Aorta (tissue), 5 donors: Measurements from ENCODE around the gene C1orf35. TPM values are rescaled to one million over a fixed set of nuclear protein-coding genes. Genes with fewer than 3 reads are reported as not detected.

ENCODE experiments used
- ATAC-seq: fragments of 200-7000 bp; cut with Tn5 transposase; one replicate; pipeline ENCODE4 v1.9.1; 2022; ENCODE audit warnings: moderate library complexity; ENCODE audit not compliant: low FRiP score
- DNase-seq, 2 donors: peaks; one replicate each; pipeline ENCODE4 v3.0.0-alpha.2; 2020
- H3K27ac ChIP-seq, 2 donors: one replicate each; pipeline ENCODE4 v1.5.1; 2013; ENCODE audit warnings: low read length in 2 of 2, mild to moderate bottlenecking in 2 of 2, moderate library complexity in 2 of 2, control low read depth in 1 of 2, inconsistent platforms in 1 of 2, low read depth in 1 of 2
- H3K27me3 ChIP-seq, 2 donors: one replicate each; pipeline ENCODE4 v1.6.1; 2013; ENCODE audit warnings: control low read depth in 1 of 2, low read length in 1 of 2, mild to moderate bottlenecking in 1 of 2, moderate library complexity in 1 of 2; ENCODE audit not compliant: insufficient read depth in 2 of 2, control insufficient read depth in 1 of 2
- H3K36me3 ChIP-seq, 2 donors: one replicate each; pipeline ENCODE4 v1.6.1; 2013; ENCODE audit warnings: control low read depth in 1 of 2, low read length in 1 of 2, mild to moderate bottlenecking in 1 of 2; ENCODE audit not compliant: insufficient read depth in 2 of 2, control insufficient read depth in 1 of 2
- H3K4me1 ChIP-seq, 2 donors: one replicate each; pipeline ENCODE4 v1.6.1; 2013; ENCODE audit warnings: low read length in 2 of 2, control low read depth in 1 of 2, mild to moderate bottlenecking in 1 of 2, moderate library complexity in 1 of 2; ENCODE audit not compliant: insufficient read depth in 2 of 2, control insufficient read depth in 1 of 2
- H3K4me3 ChIP-seq, 2 donors: one replicate each; pipeline ENCODE4 v1.5.1; 2013; ENCODE audit warnings: low read length in 2 of 2, control low read depth in 1 of 2, mild to moderate bottlenecking in 1 of 2
- H3K9me3 ChIP-seq: one replicate; pipeline ENCODE4 v1.6.1; 2013; ENCODE audit warnings: mild to moderate bottlenecking, low read length; ENCODE audit not compliant: control insufficient read depth
- WGBS, 2 donors: extraction: QIAGEN DNeasy Blood & Tissue Kit; methylation state at CpG; one replicate each; pipeline ENCODE4 v1.1.7; 2013; 5-methylcytosine and 5-hydroxymethylcytosine counted together
- intact Hi-C, 2 donors: fragments of 100-400 bp; cut with DNase I; formaldehyde crosslinking; loops; one replicate each; pipeline versions ENCODE4 v1.14.2 to v1.15.0; 2022
- polyA plus RNA-seq, 2 donors: library from polyadenylated mRNA; stranded (reverse); fragments of 200-250 nt; gene quantifications; one replicate each; pipeline ENCODE4 v1.2.3, GENCODE V29; 2013
- total RNA-seq, 2 donors: library from RNA; stranded (reverse); fragmentation: NEBNext Ultra II Directional; extraction: Animal tissue kit (Norgen Biotek cat#: 25700); gene quantifications; one replicate each; pipeline ENCODE4 v1.2.1, GENCODE V29; 2021
- donor health status: healthy with polysubstance abuse.
- donor health status: Bipolar disorder and iron deficiency.
- donor health status: DM: no; HTN: no; CAD: no.
- donor health status: DM: no; HTN: no; CAD: no.
- donor health status: DM: yes; HTN: yes; CAD: no.

C1orf35 gene
- total and polyA plus RNA-seq, 4 donors = 3.6 to 36.2 (median 9.7) TPM

DNA sequence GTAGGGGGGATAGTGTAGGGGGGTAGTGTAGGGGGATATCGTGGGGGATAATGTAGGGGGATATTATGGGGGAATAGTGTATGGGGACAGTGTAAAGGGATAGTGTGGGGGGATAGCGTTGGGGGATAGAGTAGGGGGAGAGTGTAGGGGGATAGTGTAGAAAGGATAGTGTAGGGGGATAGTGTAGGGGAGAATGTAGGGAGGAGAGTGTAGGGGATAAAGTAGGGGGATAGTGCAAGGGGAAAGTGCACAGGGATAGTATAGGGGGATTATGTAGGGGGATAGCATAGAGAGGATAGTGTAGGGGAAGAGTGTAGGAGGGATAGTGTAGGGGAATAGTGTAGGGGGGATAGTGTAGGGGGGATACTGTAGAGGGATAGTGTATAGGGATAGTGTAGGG, 33.0 kb downstream of the C1orf35 start:
- intact Hi-C loops = no loop called here
- Histone ChIP-seq H3K27me3 (no peaks in the 10 kb centered on the region), H3K9me3 (no peaks in the 10 kb centered on the region), H3K36me3 (no peaks in the 10 kb centered on the region), H3K27ac (no peak overlapping the region), H3K4me3 (no peak overlapping the region), H3K4me1 (no peaks in the 10 kb centered on the region)
- no peak for ATAC-seq
- no peak for DNase-seq
- WGBS, 2 donors = 53 to 57% methylated on average over 2 of the region's 2 CpGs

- Histone ChIP-seq H3K36me3 (no peaks in the 10 kb centered on the region), H3K27ac (no peak overlapping the region), H3K4me1 (no peaks in the 10 kb centered on the region), H3K27me3 (no peaks in the 10 kb centered on the region), H3K4me3 (no peak overlapping the region), H3K9me3 (no peaks in the 10 kb centered on the region)
- DNase-seq (no peak), ATAC-seq (no peak)
- intact Hi-C loops = no loop called here
- WGBS, 2 donors = 75 to 79% methylated on average over 7 of the region's 7 CpGs
Measured at GRCh38 chr1:228068359-228068758, 34.8 kb downstream of the C1orf35 start.

GRCh38 chr1:228066891-228067654, 36.1 kb downstream of the C1orf35 start:
- no peak for ATAC-seq
- Histone ChIP-seq H3K4me1 (no peaks in the 10 kb centered on the region), H3K27me3 (no peaks in the 10 kb centered on the region), H3K4me3 (no peak overlapping the region), H3K36me3 (no peaks in the 10 kb centered on the region), H3K27ac (no peak overlapping the region), H3K9me3 (no peaks in the 10 kb centered on the region)
- 49 to 54% methylated on average over 10 of the region's 10 CpGs for WGBS, 2 donors
- intact Hi-C loops = no loop called here
- DNase-seq = peak; percentile 34 to 61

DNA sequence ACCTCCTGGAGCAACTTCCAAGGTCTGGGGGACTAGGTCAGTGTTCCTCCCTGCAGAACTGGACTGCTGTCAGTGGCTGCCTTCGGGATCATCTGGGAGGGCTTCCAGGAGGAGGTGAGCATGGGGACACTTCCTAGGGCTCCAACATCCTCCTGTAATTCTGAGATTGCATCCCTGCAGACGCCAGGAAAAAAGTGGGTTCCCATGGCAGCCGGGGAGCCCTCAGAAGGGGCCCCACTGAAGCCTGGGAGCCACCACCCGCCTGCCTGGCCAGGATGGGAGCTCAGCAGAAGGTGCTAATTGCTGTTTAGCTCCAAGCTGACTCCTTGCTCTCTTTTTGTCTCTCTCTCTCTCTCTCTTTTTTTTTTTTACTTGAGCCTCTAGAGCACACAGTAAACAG, 36.7 kb downstream of the C1orf35 start:
- 25 to 37% methylated on average over 4 of the region's 4 CpGs for WGBS, 2 donors
- no peaks in the 10 kb centered on the region for H3K4me1 ChIP-seq
- no peaks in the 10 kb centered on the region for H3K9me3 ChIP-seq
- H3K36me3 ChIP-seq = no peaks in the 10 kb centered on the region
- ATAC-seq (no peak), DNase-seq (peak in 1 of 2 donors; percentile 35)
- no peak overlapping the region for H3K27ac ChIP-seq
- H3K4me3 ChIP-seq = no peak overlapping the region
- intact Hi-C loops = no loop called here
- H3K27me3 ChIP-seq = no peaks in the 10 kb centered on the region

- no peaks in the 10 kb centered on the region for H3K9me3 ChIP-seq
- ATAC-seq (no peak), DNase-seq (peak in 1 of 2 donors; percentile 30)
- H3K4me3 ChIP-seq = no peak overlapping the region
- no peaks in the 10 kb centered on the region for H3K27me3 ChIP-seq
- H3K27ac ChIP-seq = no peak overlapping the region
- WGBS, 2 donors = 75 to 79% methylated on average over 15 of the region's 15 CpGs
- intact Hi-C loops = no loop called here
- no peaks in the 10 kb centered on the region for H3K4me1 ChIP-seq
- no peaks in the 10 kb centered on the region for H3K36me3 ChIP-seq
Measured at GRCh38 chr1:228065543-228066347, 37.4 kb downstream of the C1orf35 start.

- H3K4me1 ChIP-seq = no peaks in the 10 kb centered on the region
- intact Hi-C loops = no loop called here
Measured at GRCh38 chr1:228064741-228065542, 38.2 kb downstream of the C1orf35 start.

GRCh38 chr1:228064296-228064695, 38.8 kb downstream of the C1orf35 start:
- H3K4me1 ChIP-seq = no peaks in the 10 kb centered on the region
- WGBS, 2 donors = 40 to 53% methylated on average over 8 of the region's 8 CpGs
- H3K36me3 ChIP-seq = no peaks in the 10 kb centered on the region
- H3K27ac ChIP-seq = no peak overlapping the region
- no peak for ATAC-seq
- intact Hi-C loops = no loop called here
- no peak overlapping the region for H3K4me3 ChIP-seq
- no peaks in the 10 kb centered on the region for H3K27me3 ChIP-seq
- DNase-seq = peak in 1 of 2 donors; percentile 42
- no peaks in the 10 kb centered on the region for H3K9me3 ChIP-seq

More at GRCh38 chr1:228064741-228065542, 38.2 kb downstream of the C1orf35 start:
- ATAC-seq (no peak), DNase-seq (peak; percentile 20 to 51)
- 70 to 74% methylated on average over 15 of the region's 15 CpGs for WGBS, 2 donors
- H3K4me3 ChIP-seq = no peak overlapping the region
- no peaks in the 10 kb centered on the region for H3K27me3 ChIP-seq
- H3K27ac ChIP-seq = no peak overlapping the region
- H3K9me3 ChIP-seq = no peaks in the 10 kb centered on the region
- no peaks in the 10 kb centered on the region for H3K36me3 ChIP-seq

DNA sequence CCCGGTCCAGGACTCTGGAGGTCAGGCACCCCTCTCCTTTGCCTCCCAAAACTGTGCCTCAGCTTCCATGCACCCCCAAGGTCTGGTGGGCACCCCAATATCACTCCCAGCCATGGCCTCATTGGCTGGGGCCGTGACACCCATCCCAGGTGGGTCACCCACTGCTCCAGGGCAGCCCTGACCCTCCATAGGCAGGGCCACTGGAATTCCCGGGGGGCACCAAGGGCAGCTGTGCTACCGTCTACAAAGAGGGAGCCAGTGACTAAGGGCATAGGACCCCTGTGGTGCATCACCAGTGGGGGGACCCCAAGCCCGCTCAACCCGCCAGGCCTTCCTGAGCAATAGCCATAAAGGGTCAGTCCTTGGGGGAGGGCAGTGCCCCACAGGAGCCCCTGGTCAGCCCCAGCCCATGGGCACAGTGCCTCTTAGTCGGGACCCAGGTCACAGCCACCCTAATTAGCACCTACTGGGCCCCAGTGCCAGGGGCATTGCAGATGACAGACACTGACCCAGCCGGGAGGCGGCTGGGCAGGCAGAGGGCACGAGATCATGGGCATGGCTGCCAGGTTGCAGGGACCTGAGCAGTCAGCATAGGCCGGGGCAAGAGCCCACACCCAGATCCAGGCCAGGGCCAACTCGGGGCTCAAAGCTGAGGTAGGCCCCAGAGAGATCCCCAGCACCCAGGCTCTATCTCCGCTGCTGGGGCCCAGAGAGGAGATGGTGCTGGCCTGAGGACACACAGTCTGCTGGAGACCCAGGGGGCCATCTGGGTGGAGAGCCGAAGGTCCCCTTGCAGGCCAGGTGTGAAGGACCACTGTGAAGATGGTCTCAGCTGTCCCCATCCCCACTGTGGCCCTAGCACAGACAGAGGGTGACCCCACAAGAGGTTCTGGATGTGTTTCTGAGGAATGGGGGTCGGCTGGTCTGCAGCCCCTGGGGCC, 39.6 kb downstream of the C1orf35 start:
- Histone ChIP-seq H3K4me3 (no peak overlapping the region), H3K9me3 (no peaks in the 10 kb centered on the region), H3K27me3 (no peaks in the 10 kb centered on the region), H3K27ac (no peak overlapping the region), H3K4me1 (no peaks in the 10 kb centered on the region), H3K36me3 (no peaks in the 10 kb centered on the region)
- no peak for ATAC-seq
- peak; percentile 37 to 75 for DNase-seq
- 88 to 91% methylated on average over 15 of the region's 15 CpGs for WGBS, 2 donors
- intact Hi-C loops = no loop called here
